Ovary (tissue), 9 donors: ENCODE results near the gene GRIK3. TPM values are rescaled to one million over a fixed set of nuclear protein-coding genes. Genes with fewer than 3 reads are reported as not detected.

ENCODE experiments used
- DNase-seq, 5 donors: peaks; one replicate each; pipeline ENCODE4 v3.0.0-alpha.2; 2019 to 2020
- H3K27ac ChIP-seq, 2 donors: fragments of 200-600 bp; one replicate each; pipeline versions ENCODE4 v1.5.1 to v1.8.0; 2019 to 2022
- H3K27me3 ChIP-seq: fragments of 200-600 bp; one replicate; pipeline ENCODE4 v1.8.0; 2022
- H3K36me3 ChIP-seq: fragments of 200-600 bp; sonication (generic); one replicate; pipeline ENCODE4 v1.5.1; 2019
- H3K4me1 ChIP-seq: one replicate; pipeline ENCODE4 v1.8.1; 2013; ENCODE audit warnings: mild to moderate bottlenecking, moderate library complexity; ENCODE audit not compliant: insufficient read depth
- H3K4me3 ChIP-seq: fragments of 200-600 bp; sonication (generic); one replicate; pipeline ENCODE4 v1.5.1; 2017
- H3K9me3 ChIP-seq, 2 donors: fragments of 200-600 bp in 1 of 2; sonication (generic) in 1 of 2; one replicate each; pipeline versions ENCODE4 v1.5.1 to v1.8.1; 2013 to 2019; ENCODE audit warnings: mild to moderate bottlenecking in 1 of 2, moderate library complexity in 1 of 2
- EP300 ChIP-seq: sonication (generic); formaldehyde crosslinking; IDR thresholded peaks from one replicate; pipeline ENCODE4 v1.6.1; 2017; ENCODE audit warnings: antibody characterized with exemption
- POLR2A ChIP-seq: fragments of 450-650 bp; IDR thresholded peaks from one replicate; pipeline ENCODE4 v1.6.1; 2017; ENCODE audit warnings: antibody characterized with exemption, mild to moderate bottlenecking, moderate library complexity
- WGBS, 3 donors: extraction: QIAGEN DNeasy Blood & Tissue Kit in 1 of 3; methylation state at CpG; one replicate each; pipeline versions ENCODE4 v1.1.5 to v1.1.7; 2013 to 2017; 5-methylcytosine and 5-hydroxymethylcytosine counted together
- intact Hi-C, 4 donors: fragments of 100-400 bp; cut with DNase I; formaldehyde crosslinking; loops; one replicate each; pipeline versions ENCODE4 v1.11.0 to v1.15.1; 2022 to 2023
- polyA plus RNA-seq, 2 donors: library from polyadenylated mRNA; stranded (reverse); fragments of 200-250 nt in 1 of 2; fragments of 350-450 nt in 1 of 2; fragmentation: Illumina TruSeq in 1 of 2; extraction: RNeasy Lipid Tissue Mini Kit (QIAGEN cat#74804) in 1 of 2; gene quantifications; one replicate each; pipeline ENCODE4 v1.2.3, GENCODE V29; 2013 to 2014
- total RNA-seq, 7 donors: library from RNA; depleted of rRNA in 2 of 7; stranded (reverse); fragments of >200 nt in 2 of 7; fragmentation: NEBNext Ultra II Directional in 3 of 7; extraction: Animal tissue kit (Norgen Biotek cat#: 25700) in 3 of 7; gene quantifications; one replicate each; pipeline versions ENCODE4 v1.1.0 to v1.2.4, GENCODE V29; 2016 to 2023
- TF ChIP-seq, protein P1 (sequence below), 3 donors: fragments of 450-650 bp in 2 of 3; fragments of 200-600 bp in 1 of 3; IDR thresholded peaks; one replicate each; pipeline versions ENCODE4 v1.5.1 to v1.8.0; 2016 to 2022; ENCODE audit warnings: antibody characterized with exemption in 3 of 3, mild to moderate bottlenecking in 1 of 3
- donor health status: DM: no; HTN: no; CAD: no; lungs with moderate emphysema.
- donor health status: DM: no; HTN: no; CAD: no.
- donor health status: Bipolar disorder and iron deficiency.
- donor health status: DM: yes; HTN: yes; CAD: no.
- donor health status: DM: no; HTN: no; CAD: no.
- donor health status: DM: yes; HTN: yes; CAD: no.

Gene GRIK3
- total and polyA plus RNA-seq, 9 donors: 0.11 to 0.97 (median 0.32) TPM; not detected in 2

DNA sequence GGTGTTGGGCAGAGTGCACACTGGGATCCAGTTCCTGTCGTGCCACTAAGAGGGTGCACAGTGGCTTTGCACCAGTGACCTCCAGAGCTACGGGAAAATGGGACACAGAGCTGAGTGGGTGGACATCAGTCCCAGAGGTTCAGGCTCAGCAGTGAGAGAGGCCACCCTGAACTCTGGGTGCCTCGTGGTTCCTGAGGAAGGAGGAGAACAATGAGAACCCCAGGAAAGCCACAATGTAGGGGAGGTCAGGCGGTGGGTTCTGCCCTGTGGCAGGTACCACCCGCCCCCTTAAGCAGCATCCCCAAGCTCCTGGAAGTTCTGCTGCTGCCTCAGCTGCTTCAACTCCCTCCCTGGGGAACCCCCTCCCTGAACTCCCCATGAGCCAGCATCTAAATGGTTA lies 112.2 kb downstream of the GRIK3 start:
- Histone ChIP-seq H3K9me3 (no peaks in the 10 kb centered on the region), H3K4me3 (no peak overlapping the region), H3K27me3 (no peaks in the 10 kb centered on the region), H3K27ac (no peak overlapping the region), H3K36me3 (no peaks in the 10 kb centered on the region), H3K4me1 (no peaks in the 10 kb centered on the region)
- DNase-seq: no peak
- intact Hi-C loops: no loop called here
- WGBS, 3 donors: 51 to 61% (median 53%) methylated on average over 5 of the region's 5 CpGs
- TF ChIP-seq POLR2A: no peak
- TF ChIP-seq, protein P1, sequence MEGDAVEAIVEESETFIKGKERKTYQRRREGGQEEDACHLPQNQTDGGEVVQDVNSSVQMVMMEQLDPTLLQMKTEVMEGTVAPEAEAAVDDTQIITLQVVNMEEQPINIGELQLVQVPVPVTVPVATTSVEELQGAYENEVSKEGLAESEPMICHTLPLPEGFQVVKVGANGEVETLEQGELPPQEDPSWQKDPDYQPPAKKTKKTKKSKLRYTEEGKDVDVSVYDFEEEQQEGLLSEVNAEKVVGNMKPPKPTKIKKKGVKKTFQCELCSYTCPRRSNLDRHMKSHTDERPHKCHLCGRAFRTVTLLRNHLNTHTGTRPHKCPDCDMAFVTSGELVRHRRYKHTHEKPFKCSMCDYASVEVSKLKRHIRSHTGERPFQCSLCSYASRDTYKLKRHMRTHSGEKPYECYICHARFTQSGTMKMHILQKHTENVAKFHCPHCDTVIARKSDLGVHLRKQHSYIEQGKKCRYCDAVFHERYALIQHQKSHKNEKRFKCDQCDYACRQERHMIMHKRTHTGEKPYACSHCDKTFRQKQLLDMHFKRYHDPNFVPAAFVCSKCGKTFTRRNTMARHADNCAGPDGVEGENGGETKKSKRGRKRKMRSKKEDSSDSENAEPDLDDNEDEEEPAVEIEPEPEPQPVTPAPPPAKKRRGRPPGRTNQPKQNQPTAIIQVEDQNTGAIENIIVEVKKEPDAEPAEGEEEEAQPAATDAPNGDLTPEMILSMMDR (IDR thresholded peaks at IDR 0.05): no peak
- TF ChIP-seq EP300: no peak

DNA sequence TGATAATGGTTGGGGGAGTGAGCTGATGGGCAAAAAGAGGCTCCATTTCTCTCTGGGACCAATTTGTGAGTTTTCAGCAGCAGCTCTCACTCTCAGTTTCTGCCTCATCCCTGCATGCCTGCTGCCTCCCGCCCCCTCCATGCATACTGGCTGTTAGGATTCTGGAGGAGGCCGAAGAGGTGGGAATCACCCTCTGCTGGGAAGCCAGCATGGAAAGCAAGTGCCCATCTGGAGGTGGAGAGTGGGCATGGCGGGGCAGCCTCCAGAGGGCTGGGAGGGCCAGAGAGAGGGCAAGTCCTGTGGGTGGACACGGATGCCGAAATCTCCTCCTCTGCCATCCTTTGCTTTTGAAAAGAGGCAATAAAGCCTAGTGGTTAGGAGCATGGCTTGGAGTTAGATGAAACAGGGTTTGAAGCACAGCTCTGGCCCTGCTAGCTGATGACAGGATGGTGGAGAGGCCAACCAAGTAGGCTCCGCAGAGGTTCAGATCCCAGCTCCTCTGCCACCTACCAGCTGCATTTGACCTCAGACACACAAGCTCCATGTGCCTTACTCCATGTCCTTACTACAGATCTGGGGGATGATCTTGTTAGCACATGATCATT lies 113.4 kb downstream of the GRIK3 start:
- no peak for DNase-seq
- Histone ChIP-seq H3K9me3 (no peaks in the 10 kb centered on the region), H3K27me3 (no peaks in the 10 kb centered on the region), H3K4me3 (no peak overlapping the region), H3K27ac (no peak overlapping the region), H3K36me3 (no peaks in the 10 kb centered on the region), H3K4me1 (no peaks in the 10 kb centered on the region)
- intact Hi-C loops: no loop called here
- TF ChIP-seq EP300 (no peak), POLR2A (no peak)
- TF ChIP-seq, protein P1 (IDR thresholded peaks at IDR 0.05): no peak
- WGBS, 3 donors: 64 to 66% (median 65%) methylated on average over 6 of the region's 6 CpGs

DNA sequence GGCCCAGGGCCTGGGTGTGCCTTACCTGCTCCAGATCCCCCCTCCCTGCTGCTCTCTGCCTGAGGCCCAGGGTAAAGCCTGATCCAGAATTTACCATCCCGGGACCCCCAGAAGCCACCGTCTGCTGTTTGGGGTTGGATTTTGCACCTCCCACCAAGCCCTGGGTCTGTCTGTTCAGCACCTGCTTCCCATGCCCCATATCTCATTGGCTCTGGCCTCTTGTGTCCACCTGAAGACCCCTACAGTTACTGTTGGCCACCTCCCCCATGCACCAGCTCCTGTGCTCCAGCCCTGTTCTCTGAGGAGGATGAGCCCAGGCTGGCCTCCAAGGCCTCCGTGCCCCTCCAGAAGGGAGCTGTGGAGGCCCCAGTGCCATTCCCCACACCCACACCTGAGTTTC lies 113.9 kb downstream of the GRIK3 start:
- Histone ChIP-seq H3K27me3 (no peaks in the 10 kb centered on the region), H3K27ac (no peak overlapping the region), H3K36me3 (no peaks in the 10 kb centered on the region), H3K4me3 (no peak overlapping the region), H3K9me3 (no peaks in the 10 kb centered on the region), H3K4me1 (no peaks in the 10 kb centered on the region)
- intact Hi-C loops: no loop called here
- WGBS, 3 donors: 63 to 73% (median 71%) methylated on average over 3 of the region's 3 CpGs
- no peak for DNase-seq
- no peak for TF ChIP-seq EP300
- TF ChIP-seq, protein P1 (IDR thresholded peaks at IDR 0.05): no peak
- TF ChIP-seq POLR2A: no peak

DNA sequence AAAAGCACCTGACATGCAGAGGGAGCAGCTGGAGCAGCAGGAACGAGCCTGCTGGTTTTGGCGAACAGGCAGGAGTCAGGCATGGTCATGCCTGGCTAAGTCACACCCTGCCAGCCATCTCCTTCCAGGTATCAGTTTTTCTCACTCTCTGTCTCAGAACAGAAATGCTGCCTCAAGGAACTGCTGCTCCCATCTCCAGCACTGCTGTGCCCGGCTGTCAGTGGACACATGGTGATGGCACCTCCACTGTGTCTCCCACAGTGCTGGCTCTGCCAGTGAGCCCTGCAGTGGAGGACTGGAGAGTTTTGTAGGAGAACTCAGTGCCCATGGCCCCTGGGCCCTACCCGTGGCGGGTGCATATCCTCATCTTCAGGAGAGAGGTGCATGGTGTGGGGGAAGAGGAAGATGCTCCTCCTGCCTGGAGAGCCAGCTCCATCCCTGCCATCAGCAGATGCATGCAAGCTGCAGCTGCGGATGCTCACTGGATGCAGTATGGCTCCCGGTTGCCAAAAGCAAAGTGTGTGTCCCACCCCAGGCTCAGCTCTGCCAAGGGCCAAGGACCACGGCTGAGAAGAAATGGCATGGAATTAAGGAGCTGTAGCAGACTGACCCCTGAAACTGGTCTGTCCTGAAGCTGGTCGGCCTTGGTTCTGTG lies 114.7 kb downstream of the GRIK3 start:
- no peak overlapping the region for H3K27ac ChIP-seq
- no peak for DNase-seq
- no peaks in the 10 kb centered on the region for H3K36me3 ChIP-seq
- no peak for TF ChIP-seq EP300
- TF ChIP-seq, protein P1 (IDR thresholded peaks at IDR 0.05): no peak
- TF ChIP-seq POLR2A: no peak
- no peaks in the 10 kb centered on the region for H3K27me3 ChIP-seq
- 59 to 71% (median 62%) methylated on average over 9 of the region's 9 CpGs for WGBS, 3 donors
- intact Hi-C loops: no loop called here
- no peaks in the 10 kb centered on the region for H3K9me3 ChIP-seq
- H3K4me3 ChIP-seq: no peak overlapping the region
- no peaks in the 10 kb centered on the region for H3K4me1 ChIP-seq
